Measurements from ENCODE around the gene DENND4B. TPM values are rescaled to one million over a fixed set of nuclear protein-coding genes. Genes with fewer than 3 reads are reported as not detected.
"Not testable (repeated sequence)": the region's sequence is repeated elsewhere in the genome, so short reads cannot be mapped to it uniquely, and the experiment has no call there.

The DENND4B gene
- total and polyA plus RNA-seq, 7 donors, result 23.1 to 75.4 (median 47.1) TPM

DNA sequence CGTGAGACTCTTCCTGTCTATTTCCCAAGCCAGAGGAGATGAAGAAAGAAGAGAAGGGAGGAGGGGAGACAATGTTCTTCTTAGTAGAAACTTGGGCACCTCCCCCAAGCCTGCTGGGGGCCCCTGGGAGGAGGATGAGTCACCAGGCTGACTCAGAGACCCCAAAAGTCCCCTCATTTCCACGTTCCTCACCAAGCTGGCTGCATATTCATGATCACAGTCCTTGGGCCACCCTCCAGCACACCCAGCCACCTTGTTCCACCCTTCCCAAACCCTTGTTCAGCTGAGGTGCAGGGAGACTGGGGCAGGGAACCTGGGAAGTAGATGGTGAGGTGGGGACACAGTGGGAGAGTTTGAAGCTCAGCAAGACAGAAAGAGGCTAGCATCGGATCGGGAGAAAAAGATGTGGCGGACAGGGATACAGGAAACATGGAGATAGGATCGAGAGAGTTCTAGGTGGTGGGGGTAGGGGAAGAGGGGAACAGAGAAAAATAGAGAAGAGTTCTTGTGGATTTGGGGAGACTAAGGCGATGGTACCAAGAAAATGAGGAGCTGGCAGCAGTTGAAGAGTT lies 38.9 kb upstream of the DENND4B start:
- TF ChIP-seq, protein P1, sequence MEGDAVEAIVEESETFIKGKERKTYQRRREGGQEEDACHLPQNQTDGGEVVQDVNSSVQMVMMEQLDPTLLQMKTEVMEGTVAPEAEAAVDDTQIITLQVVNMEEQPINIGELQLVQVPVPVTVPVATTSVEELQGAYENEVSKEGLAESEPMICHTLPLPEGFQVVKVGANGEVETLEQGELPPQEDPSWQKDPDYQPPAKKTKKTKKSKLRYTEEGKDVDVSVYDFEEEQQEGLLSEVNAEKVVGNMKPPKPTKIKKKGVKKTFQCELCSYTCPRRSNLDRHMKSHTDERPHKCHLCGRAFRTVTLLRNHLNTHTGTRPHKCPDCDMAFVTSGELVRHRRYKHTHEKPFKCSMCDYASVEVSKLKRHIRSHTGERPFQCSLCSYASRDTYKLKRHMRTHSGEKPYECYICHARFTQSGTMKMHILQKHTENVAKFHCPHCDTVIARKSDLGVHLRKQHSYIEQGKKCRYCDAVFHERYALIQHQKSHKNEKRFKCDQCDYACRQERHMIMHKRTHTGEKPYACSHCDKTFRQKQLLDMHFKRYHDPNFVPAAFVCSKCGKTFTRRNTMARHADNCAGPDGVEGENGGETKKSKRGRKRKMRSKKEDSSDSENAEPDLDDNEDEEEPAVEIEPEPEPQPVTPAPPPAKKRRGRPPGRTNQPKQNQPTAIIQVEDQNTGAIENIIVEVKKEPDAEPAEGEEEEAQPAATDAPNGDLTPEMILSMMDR (IDR thresholded peaks at IDR 0.05), result no peak
- no peaks in the 10 kb centered on the region for H3K9me3 ChIP-seq
- H3K36me3 ChIP-seq (ENCODE audit: insufficient read depth in 1 of 2, low read depth in 1 of 2), result peaks cover 0 to 26% of the 10 kb centered on the region in 2 donors
- 18 to 26% (median 21%) methylated on average over 7 of the region's 7 CpGs for WGBS, 3 donors
- intact Hi-C loops (cut with DNase I), result loop anchor here (2.0 to 10.0 kb wide), 4 partner anchors 38 to 413 kb away; partner anchors contain the start of genes DENND4B (in 1 of the 2), ILF2 (in 1 of the 2) and NPR1 (in 1 of the 2)
- no peaks in the 10 kb centered on the region for H3K27me3 ChIP-seq (ENCODE audit: insufficient read depth in 3 of 3, low read length in 2 of 3)
- H3K4me3 ChIP-seq, result peak overlapping the region; percentile 77
- peak; percentile 72 to 81 for DNase-seq
- H3K4me1 ChIP-seq, result peaks cover 10% of the 10 kb centered on the region
- peak in 3 of 4 donors; percentile 12 to 27 (median 18) for ATAC-seq
- H3K27ac ChIP-seq, result peak overlapping the region; percentile 83

DNA sequence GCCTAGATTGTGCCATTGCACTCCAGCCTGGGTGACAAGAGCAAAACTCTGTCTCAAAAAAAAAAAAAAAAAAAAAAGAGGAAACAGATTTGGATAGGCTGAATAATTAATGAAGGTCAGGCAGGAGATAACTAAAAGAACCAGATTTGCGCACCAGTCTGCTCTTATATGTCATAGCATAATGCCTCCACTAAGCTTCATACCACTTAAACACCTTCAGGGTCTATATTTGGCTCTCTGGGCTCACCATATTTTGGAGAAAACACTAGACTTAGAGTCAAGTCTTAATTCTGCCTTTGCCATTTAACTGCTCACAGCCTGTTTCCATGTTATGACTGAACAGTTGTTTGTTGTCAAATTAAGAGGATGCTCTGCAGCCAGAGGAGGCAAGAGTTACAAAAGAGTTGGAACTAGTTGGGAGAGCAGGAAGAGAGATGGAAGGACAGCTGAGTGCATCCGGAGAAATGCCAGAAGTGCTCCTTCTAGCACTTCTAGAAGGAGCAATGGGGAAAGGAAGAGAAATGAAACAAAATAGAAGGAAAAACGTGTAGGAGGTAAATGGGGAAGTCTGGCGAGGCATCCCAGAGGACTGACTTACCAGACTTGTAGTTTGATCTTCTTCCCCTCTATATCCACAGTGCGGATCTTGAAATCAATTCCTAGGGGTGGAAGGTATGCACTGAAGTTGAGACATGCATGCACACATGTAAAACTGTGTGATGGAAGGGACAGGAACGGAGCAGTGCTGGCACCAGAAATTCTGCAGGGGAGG lies 37.8 kb upstream of the DENND4B start:
- H3K36me3 ChIP-seq (ENCODE audit: insufficient read depth in 1 of 2, low read depth in 1 of 2), result peaks cover 0 to 26% of the 10 kb centered on the region in 2 donors
- ATAC-seq, result no peak
- H3K4me1 ChIP-seq, result peaks cover 10% of the 10 kb centered on the region
- H3K27ac ChIP-seq, result no peak overlapping the region
- TF ChIP-seq, protein P1 (IDR thresholded peaks at IDR 0.05), result no peak
- WGBS, 3 donors, result 60 to 72% (median 62%) methylated on average over 6 of the region's 6 CpGs
- intact Hi-C loops (cut with DNase I), result loop anchor here (2.0 to 10.0 kb wide), 2 partner anchors 188 to 310 kb away; partner anchors contain the start of genes ILF2 (in 1 of the 2) and NPR1 (in 1 of the 2)
- H3K27me3 ChIP-seq (ENCODE audit: insufficient read depth in 3 of 3, low read length in 2 of 3), result no peaks in the 10 kb centered on the region
- H3K9me3 ChIP-seq, result no peaks in the 10 kb centered on the region
- DNase-seq, result no peak
- H3K4me3 ChIP-seq, result no peak overlapping the region

DNA sequence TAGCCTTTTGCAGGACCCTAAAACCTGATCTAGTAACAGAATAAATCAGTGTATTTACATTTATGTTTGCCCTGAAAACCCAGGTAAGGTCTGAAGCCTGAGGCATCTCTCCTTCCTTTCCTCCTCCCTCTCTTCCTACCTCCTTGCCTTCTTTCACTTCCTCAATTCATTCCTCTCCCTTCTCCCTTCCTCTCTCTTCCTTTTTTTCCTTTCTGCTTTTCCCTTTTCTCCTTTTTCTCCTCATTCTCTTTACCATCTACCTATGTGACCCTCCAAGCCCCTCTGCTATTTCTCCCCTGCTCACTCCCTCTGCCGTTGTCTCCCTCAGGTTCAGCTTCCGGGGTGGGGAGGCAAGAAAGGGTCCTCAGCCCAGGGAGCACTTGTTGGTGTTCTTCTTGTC lies 35.2 kb upstream of the DENND4B start:
- H3K4me1 ChIP-seq, result peaks cover 19% of the 10 kb centered on the region
- H3K27me3 ChIP-seq (ENCODE audit: insufficient read depth in 3 of 3, low read length in 2 of 3); H3K27ac ChIP-seq; H3K4me3 ChIP-seq; ATAC-seq; DNase-seq; H3K9me3 ChIP-seq: not testable (repeated sequence)
- peaks cover 0 to 26% of the 10 kb centered on the region in 2 donors for H3K36me3 ChIP-seq (ENCODE audit: insufficient read depth in 1 of 2, low read depth in 1 of 2)
- 71 to 86% (median 80%) methylated on average over 2 of the region's 2 CpGs for whole genome bisulfite sequencing, 3 donors
- intact Hi-C loops (cut with DNase I), result loop anchor here in 1 of 2 donors (10.0 kb wide), 1 partner anchor 307 kb away; the partner anchor contains the start of genes ILF2 and NPR1

DNA sequence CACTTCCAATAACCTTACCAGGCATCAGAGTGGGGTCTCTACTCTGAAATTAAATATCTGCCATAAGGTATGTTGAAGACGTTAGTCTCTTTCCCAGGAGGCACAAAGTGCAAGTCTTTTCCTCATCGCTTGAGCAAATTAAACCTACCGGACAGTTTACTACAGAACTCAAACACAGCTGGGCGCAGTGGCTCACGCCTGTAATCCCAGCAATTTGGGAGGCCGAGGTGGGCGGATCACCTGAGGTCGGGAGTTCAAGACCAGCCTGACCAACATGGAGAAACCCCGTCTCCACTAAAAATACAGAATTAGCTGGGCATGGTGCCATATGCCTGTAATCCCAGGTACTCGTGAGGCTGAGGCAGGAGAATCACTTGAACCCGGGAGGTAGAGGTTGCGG lies 32.6 kb upstream of the DENND4B start:
- H3K9me3 ChIP-seq; H3K27me3 ChIP-seq (ENCODE audit: insufficient read depth in 3 of 3, low read length in 2 of 3); DNase-seq; intact Hi-C loops (cut with DNase I); ATAC-seq; H3K4me3 ChIP-seq: not testable (repeated sequence)
- Histone ChIP-seq H3K27ac (peak overlapping the region; percentile 94), H3K36me3 (ENCODE audit: insufficient read depth in 1 of 2, low read depth in 1 of 2) (peaks cover 0 to 50% of the 10 kb centered on the region in 2 donors), H3K4me1 (peaks cover 20% of the 10 kb centered on the region)
- WGBS, 3 donors, result 87 to 90% (median 88%) methylated on average over 12 of the region's 12 CpGs

DNA sequence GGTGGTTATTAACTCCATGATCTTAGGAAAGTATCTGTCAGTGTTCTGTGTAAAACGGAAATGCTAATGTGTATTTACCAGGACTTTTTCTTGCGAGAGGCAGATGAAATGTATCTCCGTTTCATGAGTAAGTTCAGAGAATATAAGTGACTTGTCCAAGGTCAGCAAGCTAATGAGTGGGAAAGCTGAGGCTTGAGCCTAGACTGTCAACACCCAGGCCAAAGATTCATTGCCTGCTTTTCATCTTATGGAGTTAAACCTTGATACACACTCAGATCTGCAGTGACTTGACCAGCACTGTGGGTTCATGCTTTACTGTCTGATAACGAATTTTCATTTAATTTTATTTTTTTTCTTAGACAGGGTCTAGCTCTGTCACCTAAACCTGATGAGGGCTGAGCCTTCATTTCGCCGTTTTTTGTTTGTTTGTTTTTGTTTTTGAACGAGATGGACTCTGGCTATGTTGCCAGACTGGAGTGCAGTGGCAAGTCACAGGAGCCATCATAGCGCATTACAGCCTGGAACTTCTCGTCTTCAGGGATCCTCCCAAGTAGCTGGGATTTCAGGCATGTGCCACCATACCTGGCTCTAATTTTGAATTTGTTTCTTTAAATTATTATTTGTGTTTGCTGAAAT lies 31.9 kb upstream of the DENND4B start:
- intact Hi-C loops (cut with DNase I), result no loop called here
- 67 to 73% (median 70%) methylated on average over 9 of the region's 9 CpGs for WGBS, 3 donors
- Histone ChIP-seq H3K27ac (peak overlapping the region; percentile 94), H3K4me3 (peak overlapping the region; percentile 83), H3K36me3 (ENCODE audit: insufficient read depth in 1 of 2, low read depth in 1 of 2) (peaks cover 0 to 51% of the 10 kb centered on the region in 2 donors), H3K4me1 (peaks cover 20% of the 10 kb centered on the region), H3K9me3 (no peaks in the 10 kb centered on the region), H3K27me3 (ENCODE audit: insufficient read depth in 3 of 3, low read length in 2 of 3) (no peaks in the 10 kb centered on the region)
- DNase-seq (no peak), ATAC-seq (no peak)
- TF ChIP-seq, protein P1 (IDR thresholded peaks at IDR 0.05), result no peak

Measured in psoas muscle (tissue), 8 donors.